Smooth muscle cell (in vitro differentiated cells): ENCODE data around the gene RPAP3. TPM values are rescaled to one million over a fixed set of nuclear protein-coding genes. Genes with fewer than 3 reads are reported as not detected.

Source experiments
- DNase-seq: peaks from one replicate; lab custom pipeline; 2025; ENCODE audit not compliant: unreplicated experiment; lab: John Stamatoyannopoulos, UW
- H2AFZ ChIP-seq: fragments of 200-600 bp; sonication (generic); 2 replicates; pipeline ENCODE4 v1.6.0; 2016; ENCODE audit warnings: antibody characterized with exemption, low read depth, mild to moderate bottlenecking
- H3F3A ChIP-seq: fragments of 200-600 bp; sonication (generic); 2 replicates; pipeline ENCODE4 v1.6.0; 2017; ENCODE audit warnings: antibody characterized with exemption, low read depth
- H3K27ac ChIP-seq: fragments of 200-600 bp; sonication (generic); 2 replicates; pipeline ENCODE4 v1.5.1; 2016; ENCODE audit warnings: low read depth, mild to moderate bottlenecking
- H3K27me3 ChIP-seq: fragments of 200-600 bp; sonication (generic); 2 replicates; pipeline ENCODE4 v1.6.1; 2016; ENCODE audit warnings: low read depth, mild to moderate bottlenecking
- H3K36me3 ChIP-seq: fragments of 200-600 bp; sonication (generic); 2 replicates; pipeline ENCODE4 v1.5.1; 2016; ENCODE audit warnings: low read depth
- H3K4me1 ChIP-seq: fragments of 200-600 bp; sonication (generic); 2 replicates; pipeline ENCODE4 v1.5.1; 2016; ENCODE audit warnings: low read depth
- H3K4me2 ChIP-seq: fragments of 200-600 bp; sonication (generic); 2 replicates; pipeline ENCODE4 v1.6.0; 2016; ENCODE audit warnings: mild to moderate bottlenecking
- H3K4me3 ChIP-seq: fragments of 200-600 bp; sonication (generic); 2 replicates; pipeline ENCODE4 v1.5.1; 2016; ENCODE audit warnings: mild to moderate bottlenecking
- H3K79me2 ChIP-seq: fragments of 200-600 bp; sonication (generic); 2 replicates; pipeline ENCODE4 v1.6.0; 2016; ENCODE audit warnings: low read depth, mild to moderate bottlenecking
- H3K9ac ChIP-seq: fragments of 200-600 bp; sonication (generic); 2 replicates; pipeline ENCODE4 v1.6.0; 2016; ENCODE audit warnings: low read depth
- H3K9me3 ChIP-seq: fragments of 200-600 bp; sonication (generic); replicated peaks from 2 replicates; pipeline ENCODE4 v1.5.1; 2016; ENCODE audit warnings: low read depth
- H4K20me1 ChIP-seq: fragments of 200-600 bp; sonication (generic); 2 replicates; pipeline ENCODE4 v1.6.0; 2016; ENCODE audit warnings: low read depth
- CTCF ChIP-seq: fragments of 200-600 bp; sonication (generic); IDR thresholded peaks from 2 replicates; pipeline ENCODE4 v1.5.1; 2017; ENCODE audit warnings: borderline replicate concordance, mild to moderate bottlenecking, antibody characterized with exemption; ENCODE audit not compliant: insufficient read depth, poor library complexity, severe bottlenecking
- WGBS: methylation state at CpG from one replicate; pipeline ENCODE4 v1.1.7; 2016; ENCODE audit warnings: low lambda C conversion rate; 5-methylcytosine and 5-hydroxymethylcytosine counted together
- polyA plus RNA-seq: library from polyadenylated mRNA; unstranded; fragments of >200 nt; fragmentation: Nextera tagmentation; extraction: Ambion mirVana; gene quantifications from 2 replicates; pipeline ENCODE4 v1.2.1, GENCODE V29; 2016
- total RNA-seq: library from RNA; depleted of rRNA; stranded (reverse); fragments of >200 nt; gene quantifications from 2 replicates; pipeline ENCODE4 v1.2.3, GENCODE V29; 2014

Gene RPAP3
- total and polyA plus RNA-seq, 2 experiments from 2014 or later: 17.0 to 23.0 TPM

- Histone ChIP-seq H3F3A (no peaks in the 10 kb centered on the region), H3K4me1 (peaks cover 11% of the 10 kb centered on the region), H3K27me3 (no peaks in the 10 kb centered on the region), H3K4me2 (no peak overlapping the region), H3K4me3 (no peak overlapping the region), H3K79me2 (no peaks in the 10 kb centered on the region), H3K27ac (no peak overlapping the region), H3K9ac (no peak overlapping the region), H3K36me3 (no peaks in the 10 kb centered on the region), H3K9me3 (no peaks in the 10 kb centered on the region), H2AFZ (no peak overlapping the region), H4K20me1 (no peaks in the 10 kb centered on the region)
- TF ChIP-seq CTCF: no peak
- DNase-seq: no peak
- WGBS: 97% methylated on average over 9 of the region's 9 CpGs
These were observed 45.7 kb upstream of the RPAP3 start for GRCh38 chr12:47751561-47751960.

DNA sequence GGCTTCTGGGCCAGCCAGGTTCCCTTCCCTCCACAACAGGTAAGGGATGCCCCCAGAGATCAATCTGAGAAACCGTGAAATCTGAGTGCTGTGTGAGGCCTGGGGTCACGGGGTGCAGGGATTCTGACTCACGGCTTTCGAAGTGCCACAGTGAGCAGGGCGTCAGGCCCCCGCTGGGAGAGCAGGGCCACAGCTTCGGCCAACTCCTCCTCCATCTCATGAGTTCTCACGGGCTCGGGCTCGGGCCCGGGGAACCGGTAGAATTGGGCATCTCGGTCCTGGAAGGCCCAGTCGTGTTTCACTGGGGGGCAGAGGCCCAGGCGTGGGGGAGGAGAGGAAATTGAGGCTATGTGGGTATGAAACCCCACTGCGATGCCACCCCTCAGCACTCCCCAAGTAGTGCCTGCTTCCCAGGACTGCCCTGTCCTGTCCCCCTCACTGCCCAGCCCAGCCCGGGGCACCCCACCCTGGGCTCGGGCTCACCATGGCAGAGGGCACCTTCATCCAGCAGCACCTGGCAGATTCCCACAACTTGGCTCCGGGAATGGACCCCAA is 45.2 kb upstream of the RPAP3 start:
- no peak for TF ChIP-seq CTCF
- Histone ChIP-seq H3K9ac (no peak overlapping the region), H3K27me3 (no peaks in the 10 kb centered on the region), H3K27ac (no peak overlapping the region), H4K20me1 (no peaks in the 10 kb centered on the region), H3F3A (no peaks in the 10 kb centered on the region), H3K4me3 (no peak overlapping the region), H3K36me3 (no peaks in the 10 kb centered on the region), H3K79me2 (no peaks in the 10 kb centered on the region), H3K9me3 (no peaks in the 10 kb centered on the region), H2AFZ (no peak overlapping the region), H3K4me2 (no peak overlapping the region), H3K4me1 (peaks cover 11% of the 10 kb centered on the region)
- DNase-seq: no peak
- WGBS: 90% methylated on average over 17 of the region's 19 CpGs

GRCh38 chr12:47750229-47750798 is 44.5 kb upstream of the RPAP3 start:
- WGBS: 94% methylated on average over 10 of the region's 10 CpGs
- DNase-seq: no peak
- Histone ChIP-seq H3K4me2 (no peak overlapping the region), H3K36me3 (no peaks in the 10 kb centered on the region), H3K4me1 (peaks cover 11% of the 10 kb centered on the region), H2AFZ (no peak overlapping the region), H3K27ac (no peak overlapping the region), H3K9ac (no peak overlapping the region), H3K9me3 (no peaks in the 10 kb centered on the region), H3K4me3 (no peak overlapping the region), H3F3A (no peaks in the 10 kb centered on the region), H4K20me1 (no peaks in the 10 kb centered on the region), H3K79me2 (no peaks in the 10 kb centered on the region), H3K27me3 (no peaks in the 10 kb centered on the region)
- TF ChIP-seq CTCF: no peak

DNA sequence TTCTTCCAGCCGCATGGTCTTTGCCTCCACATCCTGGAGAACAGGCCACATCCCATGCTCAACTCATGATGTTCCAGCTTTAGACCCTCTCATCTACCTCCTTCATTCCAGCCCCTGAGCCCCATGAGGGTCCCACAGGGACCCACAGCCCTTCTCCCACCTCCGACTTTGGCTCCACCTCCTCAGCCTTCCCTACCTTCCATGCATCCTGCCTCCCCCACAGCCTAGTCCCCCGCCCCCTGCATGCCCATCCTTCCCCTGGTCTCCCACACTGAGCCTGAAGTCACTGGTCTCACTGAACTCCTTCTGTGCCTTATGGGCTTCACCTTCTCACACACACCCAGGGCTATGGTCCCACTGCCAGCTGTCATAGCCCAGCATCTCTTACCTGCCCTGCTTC is 43.1 kb upstream of the RPAP3 start:
- H3K36me3 ChIP-seq: no peaks in the 10 kb centered on the region
- no peaks in the 10 kb centered on the region for H3K9me3 ChIP-seq
- no peaks in the 10 kb centered on the region for H3K79me2 ChIP-seq
- H3K9ac ChIP-seq: no peak overlapping the region
- no peak overlapping the region for H3K4me3 ChIP-seq
- H4K20me1 ChIP-seq: no peaks in the 10 kb centered on the region
- no peaks in the 10 kb centered on the region for H3F3A ChIP-seq
- TF ChIP-seq CTCF: no peak
- no peak overlapping the region for H2AFZ ChIP-seq
- DNase-seq: no peak
- no peaks in the 10 kb centered on the region for H3K27me3 ChIP-seq
- H3K27ac ChIP-seq: no peak overlapping the region
- 100% methylated on average over 2 of the region's 3 CpGs for WGBS
- peaks cover 8% of the 10 kb centered on the region for H3K4me1 ChIP-seq
- H3K4me2 ChIP-seq: no peak overlapping the region
